MCF 10A (cell line): ENCODE results near the gene STAM. TPM values are rescaled to one million over a fixed set of nuclear protein-coding genes. Genes with fewer than 3 reads are reported as not detected.

Source experiments
- BruUV-seq: library from RNA; stranded (reverse); fragments of 400-500 nt; replicated peaks from 2 replicates; lab custom pipeline; 2021; lab: Mats Ljungman, UMichigan
- CTCF ChIA-PET: fragments of 300-600 bp; sonication (Branson Sonifier 250); formaldehyde crosslinking; extraction: SDS; loops from one replicate; lab custom pipeline; 2021; ENCODE audit warnings: antibody characterized with exemption, inconsistent platforms; lab: Yijun Ruan, JAX
- POLR2A ChIA-PET: fragments of 300-600, 350-650 bp; sonication (Branson Sonifier 250); formaldehyde crosslinking; extraction: SDS; loops from one replicate; lab custom pipeline; 2020; ENCODE audit warnings: antibody characterized with exemption, inconsistent platforms; lab: Yijun Ruan, JAX
- DNase-seq: peaks from one replicate; pipeline ENCODE4 v3.0.0-alpha.2; 2018; ENCODE audit not compliant: unreplicated experiment
- H3K27ac Mint-ChIP-seq: one replicate; pipeline ENCODE4 v1.8.0; 2022; ENCODE audit warnings: mild to moderate bottlenecking, low read depth, mixed read lengths; ENCODE audit not compliant: unreplicated experiment
- H3K27me3 Mint-ChIP-seq: one replicate; pipeline ENCODE4 v1.8.0; 2022; ENCODE audit warnings: mixed read lengths; ENCODE audit not compliant: insufficient read depth, unreplicated experiment
- H3K36me3 Mint-ChIP-seq: one replicate; pipeline ENCODE4 v1.8.0; 2022; ENCODE audit warnings: mild to moderate bottlenecking, moderate library complexity, mixed read lengths; ENCODE audit not compliant: insufficient read depth, unreplicated experiment
- H3K4me1 Mint-ChIP-seq: one replicate; pipeline ENCODE4 v1.8.0; 2022; ENCODE audit warnings: mixed read lengths; ENCODE audit not compliant: insufficient read depth, unreplicated experiment
- H3K4me3 Mint-ChIP-seq: one replicate; pipeline ENCODE4 v1.8.0; 2022; ENCODE audit warnings: mild to moderate bottlenecking, moderate library complexity, mixed read lengths; ENCODE audit not compliant: unreplicated experiment
- H3K9me3 Mint-ChIP-seq: one replicate; pipeline ENCODE4 v1.8.0; 2022; ENCODE audit warnings: mixed read lengths; ENCODE audit not compliant: unreplicated experiment
- CTCF ChIP-seq: fragments of 200-600 bp; IDR thresholded peaks from one replicate; pipeline ENCODE4 v1.8.0; 2022; ENCODE audit warnings: antibody characterized with exemption, mild to moderate bottlenecking; ENCODE audit not compliant: unreplicated experiment
- intact Hi-C: fragments of 100-400 bp; cut with micrococcal nuclease; formaldehyde crosslinking; loops from 2 replicates; pipeline ENCODE4 v1.14.1; 2022
- total RNA-seq: library from RNA; stranded (reverse); gene quantifications from 2 replicates; pipeline ENCODE4 v1.2.3, GENCODE V29; 2022

Gene STAM
- total RNA-seq, 1 experiment from 2014 or later: 35.4 TPM

DNA sequence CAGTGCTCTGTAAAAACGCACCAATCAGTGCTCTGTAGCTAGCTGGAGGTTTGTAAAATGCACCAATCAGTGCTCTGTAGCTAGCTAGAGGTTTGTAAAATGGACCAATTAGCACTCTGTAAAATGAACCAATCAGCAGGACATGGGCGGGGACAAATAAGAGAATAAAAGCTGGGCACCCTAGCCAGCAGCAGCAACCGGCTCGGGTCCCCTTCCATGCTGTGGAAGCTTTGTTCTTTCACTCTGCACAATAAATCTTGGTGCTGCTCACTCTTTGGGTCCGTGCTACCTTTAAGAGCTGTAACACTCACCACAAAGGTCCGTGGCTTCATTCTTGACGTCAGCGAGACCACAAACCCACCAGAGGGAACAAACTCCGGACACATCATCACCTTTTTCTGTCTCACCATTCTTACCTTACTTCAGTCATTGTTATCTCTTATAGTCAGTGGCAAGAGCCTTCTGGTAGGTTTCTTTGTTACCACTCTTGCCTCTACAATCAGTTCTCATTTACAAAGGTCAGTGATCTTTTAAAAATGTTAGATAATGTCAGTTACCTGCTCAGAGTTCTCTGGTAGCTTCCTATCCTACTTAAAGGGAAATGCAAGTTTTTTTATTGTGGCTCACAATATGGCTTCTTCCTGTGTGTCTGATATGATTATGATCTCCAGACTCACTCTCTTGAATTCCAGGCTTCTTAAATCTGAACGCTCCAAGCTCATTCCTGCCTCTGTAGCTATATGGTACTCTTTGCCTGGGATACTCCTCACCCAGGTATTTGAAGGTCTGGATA is 4.5 kb downstream of the STAM start:
- intact Hi-C loops: no loop called here
- Mint-ChIP-seq H3K4me1 (peaks cover 22% of the 10 kb centered on the region), H3K4me3 (no peak overlapping the region), H3K36me3 (peaks cover 19% of the 10 kb centered on the region), H3K27ac (peak overlapping the region; percentile 35), H3K27me3 (no peaks in the 10 kb centered on the region), H3K9me3 (no peaks in the 10 kb centered on the region)
- BruUV-seq: no TSS peak
- CTCF ChIA-PET: interaction anchor here (0.6 to 1.4 kb wide), 2 partner anchors 32 to 88 kb away, joined by 3 to 5 read pairs; no protein-coding TSS in a partner anchor
- TF ChIP-seq CTCF: no peak
- POLR2A ChIA-PET: interaction anchor here (1.0 to 6.3 kb wide), 7 partner anchors 9 to 511 kb away, joined by 3 to 151 read pairs (median 3); no protein-coding TSS in a partner anchor
- no peak for DNase-seq

GRCh38 chr10:17649052-17649451 is 5.1 kb downstream of the STAM start:
- TF ChIP-seq CTCF: no peak
- H3K36me3 Mint-ChIP-seq: peaks cover 24% of the 10 kb centered on the region
- ChIA-PET CTCF (interaction anchor here (1.4 kb wide), 1 partner anchor 88 kb away, joined by 5 read pairs; no protein-coding TSS in a partner anchor), POLR2A (interaction anchor here (6.3 kb wide), 1 partner anchor 25 kb away, joined by 151 read pairs; no protein-coding TSS in a partner anchor)
- intact Hi-C loops: no loop called here
- H3K4me1 Mint-ChIP-seq: peaks cover 22% of the 10 kb centered on the region
- H3K4me3 Mint-ChIP-seq: no peak overlapping the region
- H3K9me3 Mint-ChIP-seq: no peaks in the 10 kb centered on the region
- DNase-seq: no peak
- H3K27ac Mint-ChIP-seq: peak overlapping the region; percentile 35
- H3K27me3 Mint-ChIP-seq: no peaks in the 10 kb centered on the region
- no TSS peak for BruUV-seq

- CTCF ChIA-PET: no interaction called here
- Mint-ChIP-seq H3K27ac (no peak overlapping the region), H3K9me3 (peaks cover 2% of the 10 kb centered on the region), H3K4me1 (peaks cover 24% of the 10 kb centered on the region), H3K4me3 (no peak overlapping the region), H3K27me3 (no peaks in the 10 kb centered on the region), H3K36me3 (peaks cover 17% of the 10 kb centered on the region)
- intact Hi-C loops: no loop called here
- DNase-seq: no peak
- POLR2A ChIA-PET: no interaction called here
- no peak for TF ChIP-seq CTCF
- BruUV-seq: no TSS peak
Measured at GRCh38 chr10:17649836-17650235, 5.9 kb downstream of the STAM start.

DNA sequence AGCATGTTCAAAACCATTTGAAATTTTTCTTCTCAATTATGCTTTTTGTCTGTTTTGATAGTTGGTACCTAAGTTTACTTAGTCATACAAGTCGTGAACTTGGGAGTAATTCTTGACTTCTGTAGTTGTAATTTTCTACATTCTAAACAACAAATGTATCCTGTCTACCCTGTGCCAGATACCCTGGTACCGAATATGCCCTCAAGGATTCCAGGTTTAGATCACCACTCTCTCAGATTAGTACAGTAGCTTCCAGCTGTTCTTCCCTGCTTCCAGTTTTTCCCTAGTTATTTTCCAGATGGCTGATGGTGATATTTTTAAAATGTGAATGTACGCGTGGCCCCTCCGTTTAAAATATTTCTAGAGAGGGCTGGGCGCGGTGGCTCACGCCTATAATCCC is 6.5 kb downstream of the STAM start:
- TF ChIP-seq CTCF: no peak
- intact Hi-C loops: no loop called here
- DNase-seq: no peak
- peaks cover 17% of the 10 kb centered on the region for H3K36me3 Mint-ChIP-seq
- no TSS peak for BruUV-seq
- H3K4me1 Mint-ChIP-seq: peaks cover 28% of the 10 kb centered on the region
- H3K9me3 Mint-ChIP-seq: peaks cover 5% of the 10 kb centered on the region
- ChIA-PET POLR2A (no interaction called here), CTCF (no interaction called here)
- no peaks in the 10 kb centered on the region for H3K27me3 Mint-ChIP-seq
- H3K4me3 Mint-ChIP-seq: no peak overlapping the region
- H3K27ac Mint-ChIP-seq: no peak overlapping the region
